BLaER1 (cell line): ENCODE results near the gene GYPC.

Experiments
- H3K27ac ChIP-seq: shearing (Covaris generic); formaldehyde crosslinking; 2 replicates; pipeline ENCODE4 v1.8.1; 2022
- H3K27me3 ChIP-seq: shearing (Covaris generic); formaldehyde crosslinking; 2 replicates; pipeline ENCODE4 v1.8.1; 2022
- H3K36me3 ChIP-seq: shearing (Covaris generic); formaldehyde crosslinking; 2 replicates; pipeline ENCODE4 v1.8.1; 2022
- H3K4me1 ChIP-seq: shearing (Covaris generic); formaldehyde crosslinking; 2 replicates; pipeline ENCODE4 v1.8.1; 2022
- H3K4me2 ChIP-seq: shearing (Covaris generic); formaldehyde crosslinking; 2 replicates; pipeline ENCODE4 v1.8.1; 2022
- H3K4me3 ChIP-seq: shearing (Covaris generic); formaldehyde crosslinking; 2 replicates; pipeline ENCODE4 v1.8.1; 2022
- H3K9ac ChIP-seq: shearing (Covaris generic); formaldehyde crosslinking; 2 replicates; pipeline ENCODE4 v1.8.1; 2022
- H3K9me3 ChIP-seq: shearing (Covaris generic); formaldehyde crosslinking; 2 replicates; pipeline ENCODE4 v1.8.1; 2022
- H4K20me1 ChIP-seq: shearing (Covaris generic); formaldehyde crosslinking; 2 replicates; pipeline ENCODE4 v1.8.1; 2022
- Cebpa-rat ChIP-seq: shearing (Covaris generic); IDR thresholded peaks from 2 replicates; pipeline ENCODE4 v1.8.1; 2022

GYPC gene

GRCh38 chr2:126722546-126722945 lies 66.6 kb downstream of the GYPC start:
- H3K27me3 ChIP-seq, result no peaks in the 10 kb centered on the region
- no peaks in the 10 kb centered on the region for H3K36me3 ChIP-seq
- no peak overlapping the region for H3K4me3 ChIP-seq
- peaks cover 15% of the 10 kb centered on the region for H3K9me3 ChIP-seq
- H4K20me1 ChIP-seq, result no peaks in the 10 kb centered on the region
- H3K27ac ChIP-seq, result no peak overlapping the region
- peaks cover 32% of the 10 kb centered on the region for H3K4me1 ChIP-seq
- H3K4me2 ChIP-seq, result peak overlapping the region; percentile 36
- TF ChIP-seq Cebpa-rat, result no peak
- H3K9ac ChIP-seq, result no peak overlapping the region

DNA sequence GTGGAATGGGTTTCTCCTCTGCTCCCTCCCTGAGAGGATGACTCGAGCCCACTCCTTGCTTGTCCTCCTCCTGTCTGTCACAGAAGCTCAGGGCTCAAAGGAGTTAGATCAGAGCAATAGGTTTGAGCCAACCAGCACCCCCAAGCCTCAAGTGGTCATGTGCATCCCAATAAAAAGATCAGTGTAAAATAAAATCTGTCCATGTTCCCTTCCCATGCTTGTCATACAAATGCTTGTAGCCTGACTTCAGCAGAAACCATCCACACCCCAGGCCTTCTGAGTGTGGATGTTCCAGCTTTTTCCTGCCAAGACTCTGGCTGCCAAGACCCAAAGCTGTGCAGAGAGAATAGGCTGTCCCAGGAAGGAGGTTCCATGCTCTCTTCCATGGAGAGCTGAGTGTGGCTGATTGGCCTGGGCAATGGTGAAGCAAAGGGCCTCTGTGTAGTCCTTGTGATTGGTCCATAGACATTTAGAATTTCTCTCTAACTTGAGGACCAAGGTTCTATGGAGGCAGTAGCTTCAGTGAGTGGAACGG lies 67.4 kb downstream of the GYPC start:
- no peak overlapping the region for H3K9ac ChIP-seq
- H4K20me1 ChIP-seq, result no peaks in the 10 kb centered on the region
- no peak overlapping the region for H3K4me2 ChIP-seq
- H3K36me3 ChIP-seq, result no peaks in the 10 kb centered on the region
- H3K4me3 ChIP-seq, result no peak overlapping the region
- H3K27ac ChIP-seq, result no peak overlapping the region
- peaks cover 15% of the 10 kb centered on the region for H3K9me3 ChIP-seq
- peaks cover 32% of the 10 kb centered on the region for H3K4me1 ChIP-seq
- no peaks in the 10 kb centered on the region for H3K27me3 ChIP-seq
- TF ChIP-seq Cebpa-rat, result no peak

DNA sequence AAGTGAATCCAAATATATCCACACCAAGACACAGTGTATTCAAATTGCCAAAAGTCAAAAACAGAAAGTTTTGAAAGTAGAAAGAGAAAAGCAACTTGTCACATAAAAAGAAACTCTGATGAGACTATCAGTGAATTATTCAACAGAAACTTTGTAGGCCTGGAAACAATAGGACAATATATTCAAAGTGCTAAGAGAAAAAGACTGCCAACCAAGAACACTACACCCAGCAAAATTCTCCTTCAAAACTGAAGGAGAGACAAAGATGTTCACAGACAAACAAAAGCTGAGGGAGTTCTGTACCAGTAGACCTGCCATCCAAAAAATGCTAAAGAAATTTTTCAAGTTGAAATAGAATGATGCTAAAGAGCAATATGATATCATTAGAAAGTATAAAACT lies 69.6 kb downstream of the GYPC start:
- Histone ChIP-seq H3K9ac (no peak overlapping the region), H3K9me3 (peaks cover 15% of the 10 kb centered on the region), H4K20me1 (no peaks in the 10 kb centered on the region), H3K27me3 (no peaks in the 10 kb centered on the region), H3K27ac (no peak overlapping the region), H3K4me1 (peaks cover 11% of the 10 kb centered on the region), H3K4me2 (no peak overlapping the region), H3K4me3 (no peak overlapping the region), H3K36me3 (no peaks in the 10 kb centered on the region)
- no peak for TF ChIP-seq Cebpa-rat

DNA sequence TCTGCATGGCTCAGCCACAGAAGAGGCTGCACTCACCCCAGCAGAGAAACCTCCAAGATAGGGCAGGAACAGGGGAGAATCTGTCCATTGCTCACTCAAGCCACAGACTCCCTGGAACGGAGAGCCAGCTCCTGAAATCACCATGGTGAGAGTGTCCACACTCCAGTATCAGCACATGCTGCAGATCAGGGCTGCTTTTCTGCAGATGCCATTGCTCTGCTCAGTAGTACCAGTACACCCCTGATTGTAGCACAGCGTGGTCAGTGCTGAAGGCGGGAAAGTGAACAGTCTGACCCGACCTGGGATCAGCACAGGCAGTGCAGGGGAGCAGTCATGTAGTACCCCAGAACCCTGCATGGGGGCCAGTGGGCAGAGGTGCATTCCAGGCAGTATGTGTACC lies 73.9 kb downstream of the GYPC start:
- Histone ChIP-seq H3K4me2 (no peak overlapping the region), H4K20me1 (no peaks in the 10 kb centered on the region), H3K27me3 (no peaks in the 10 kb centered on the region), H3K27ac (no peak overlapping the region), H3K4me3 (no peak overlapping the region), H3K9ac (no peak overlapping the region), H3K9me3 (peaks cover 9% of the 10 kb centered on the region), H3K4me1 (no peaks in the 10 kb centered on the region), H3K36me3 (no peaks in the 10 kb centered on the region)
- no peak for TF ChIP-seq Cebpa-rat

- Histone ChIP-seq H3K9ac (no peak overlapping the region), H3K36me3 (no peaks in the 10 kb centered on the region), H3K27ac (no peak overlapping the region), H3K9me3 (peaks cover 1% of the 10 kb centered on the region), H4K20me1 (no peaks in the 10 kb centered on the region), H3K27me3 (no peaks in the 10 kb centered on the region), H3K4me3 (no peak overlapping the region), H3K4me1 (no peaks in the 10 kb centered on the region), H3K4me2 (no peak overlapping the region)
- no peak for TF ChIP-seq Cebpa-rat
Measured at GRCh38 chr2:126730655-126731054, 74.7 kb downstream of the GYPC start.

DNA sequence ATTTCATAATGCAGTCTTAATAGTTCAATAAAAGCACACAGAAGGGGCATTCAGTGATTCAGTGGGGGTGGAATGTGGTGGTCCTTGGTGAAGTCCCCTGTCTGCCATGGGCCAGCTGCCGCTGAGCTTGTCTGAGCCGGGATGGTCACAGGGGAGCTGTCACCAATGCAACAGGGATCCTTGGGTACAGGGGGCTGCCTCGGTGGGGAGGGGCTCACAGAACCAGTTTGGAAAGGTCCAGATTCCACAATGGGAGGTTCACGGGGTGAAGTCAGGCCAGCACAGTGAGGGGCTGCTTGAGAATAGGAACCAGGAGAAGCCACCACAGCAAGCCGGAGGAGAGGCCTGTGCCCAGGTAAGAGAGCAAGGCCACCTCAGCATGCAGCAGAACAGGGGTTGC lies 75.4 kb downstream of the GYPC start:
- Histone ChIP-seq H4K20me1 (no peaks in the 10 kb centered on the region), H3K4me3 (no peak overlapping the region), H3K27ac (no peak overlapping the region), H3K4me2 (no peak overlapping the region), H3K36me3 (no peaks in the 10 kb centered on the region), H3K27me3 (no peaks in the 10 kb centered on the region), H3K4me1 (0 out of 2 replicates have a peak, but pooled peaks cover 6% of the 10 kb centered on the region), H3K9ac (no peak overlapping the region), H3K9me3 (no peaks in the 10 kb centered on the region)
- no peak for TF ChIP-seq Cebpa-rat

- H3K4me3 ChIP-seq, result no peak overlapping the region
- TF ChIP-seq Cebpa-rat, result no peak
- no peaks in the 10 kb centered on the region for H4K20me1 ChIP-seq
- H3K27me3 ChIP-seq, result no peaks in the 10 kb centered on the region
- H3K9me3 ChIP-seq, result no peaks in the 10 kb centered on the region
- no peak overlapping the region for H3K9ac ChIP-seq
- H3K36me3 ChIP-seq, result no peaks in the 10 kb centered on the region
- H3K27ac ChIP-seq, result no peak overlapping the region
- H3K4me1 ChIP-seq, result 0 out of 2 replicates have a peak, but pooled peaks cover 9% of the 10 kb centered on the region
- no peak overlapping the region for H3K4me2 ChIP-seq
Measured at GRCh38 chr2:126732682-126733245, 76.8 kb downstream of the GYPC start.

DNA sequence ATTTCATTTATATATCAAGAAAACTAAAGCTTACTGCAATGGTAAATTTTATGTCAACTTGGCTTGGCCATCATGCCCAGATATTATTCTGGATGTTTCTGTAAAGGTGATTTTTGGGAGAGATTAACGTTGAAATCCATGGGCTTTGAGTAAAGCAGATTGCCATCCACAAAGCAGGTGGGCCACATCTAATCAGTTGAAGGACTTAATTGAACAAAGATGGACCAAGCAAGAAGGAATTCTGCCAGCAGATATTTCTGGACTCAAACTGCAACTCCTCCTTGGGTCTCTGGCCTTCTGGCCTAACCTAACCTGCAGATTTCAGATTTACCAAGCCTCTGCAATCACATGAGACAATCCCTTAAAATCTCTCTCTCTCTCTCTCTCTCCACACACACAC lies 77.8 kb downstream of the GYPC start:
- H3K4me2 ChIP-seq, result no peak overlapping the region
- H4K20me1 ChIP-seq, result no peaks in the 10 kb centered on the region
- H3K36me3 ChIP-seq, result no peaks in the 10 kb centered on the region
- H3K27ac ChIP-seq, result no peak overlapping the region
- no peaks in the 10 kb centered on the region for H3K9me3 ChIP-seq
- H3K27me3 ChIP-seq, result no peaks in the 10 kb centered on the region
- 0 out of 2 replicates have a peak, but pooled peaks cover 9% of the 10 kb centered on the region for H3K4me1 ChIP-seq
- H3K4me3 ChIP-seq, result no peak overlapping the region
- no peak for TF ChIP-seq Cebpa-rat
- H3K9ac ChIP-seq, result no peak overlapping the region

DNA sequence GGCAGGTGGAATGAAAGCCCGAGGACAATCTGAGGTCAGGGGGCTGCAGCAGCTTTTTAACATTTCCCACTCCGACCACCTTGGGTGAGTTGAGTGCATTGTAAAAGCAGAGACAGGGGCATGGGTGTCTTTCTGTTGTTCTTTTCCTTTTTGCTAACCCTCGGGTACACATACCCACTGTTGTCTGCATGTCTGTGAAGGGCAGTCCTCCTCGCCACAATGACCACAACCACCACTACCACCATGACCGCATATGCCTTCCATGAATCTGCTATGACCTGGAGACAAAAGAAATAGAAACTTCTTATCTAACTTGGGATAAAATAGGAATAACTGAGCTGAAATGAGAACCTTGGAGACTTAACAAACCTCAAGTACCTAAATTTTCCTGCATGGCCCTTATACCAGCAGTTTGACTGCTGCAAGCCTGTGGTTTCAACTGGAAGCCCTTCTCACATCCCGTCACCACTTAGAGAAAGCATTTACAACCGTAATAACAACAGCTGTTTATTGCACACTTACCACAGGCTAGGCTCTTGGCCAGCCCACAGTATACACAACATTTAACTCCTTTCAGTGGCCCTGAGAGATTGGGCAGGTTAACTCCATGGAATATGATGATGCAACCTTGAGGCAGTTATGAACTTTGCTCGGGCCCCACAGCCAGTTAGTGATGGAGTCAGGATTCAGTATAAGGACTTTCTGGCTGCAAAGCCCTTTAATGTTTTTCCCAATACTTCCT lies 80.3 kb downstream of the GYPC start:
- H3K27me3 ChIP-seq, result no peaks in the 10 kb centered on the region
- H3K27ac ChIP-seq, result no peak overlapping the region
- H3K4me1 ChIP-seq, result 0 out of 2 replicates have a peak, but pooled peaks cover 9% of the 10 kb centered on the region
- no peak for TF ChIP-seq Cebpa-rat
- H3K9ac ChIP-seq, result no peak overlapping the region
- H4K20me1 ChIP-seq, result no peaks in the 10 kb centered on the region
- no peak overlapping the region for H3K4me3 ChIP-seq
- H3K4me2 ChIP-seq, result no peak overlapping the region
- H3K36me3 ChIP-seq, result no peaks in the 10 kb centered on the region
- no peaks in the 10 kb centered on the region for H3K9me3 ChIP-seq

DNA sequence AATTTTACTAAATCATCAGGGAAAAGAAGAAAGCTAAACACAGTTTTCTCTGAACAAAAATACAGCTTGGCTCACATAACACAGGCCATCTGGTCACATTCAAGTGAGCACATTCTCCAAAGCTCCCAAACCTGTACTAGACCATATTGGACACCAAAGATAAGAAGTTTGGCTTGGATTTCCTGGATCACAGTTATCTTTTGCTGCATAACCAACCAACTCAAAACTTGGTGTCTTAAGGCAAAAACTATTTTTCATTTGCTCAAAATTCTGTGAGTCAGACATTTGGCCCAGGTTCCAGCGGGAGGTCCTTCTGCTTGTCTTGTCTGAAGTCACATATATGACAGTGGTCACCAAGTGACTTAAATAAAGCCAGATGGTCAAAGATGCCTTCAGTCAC lies 83.2 kb downstream of the GYPC start:
- Histone ChIP-seq H3K9me3 (no peaks in the 10 kb centered on the region), H3K27me3 (no peaks in the 10 kb centered on the region), H3K4me2 (no peak overlapping the region), H3K4me3 (no peak overlapping the region), H3K4me1 (0 out of 2 replicates have a peak, but pooled peaks cover 9% of the 10 kb centered on the region), H4K20me1 (no peaks in the 10 kb centered on the region), H3K36me3 (no peaks in the 10 kb centered on the region), H3K27ac (no peak overlapping the region), H3K9ac (no peak overlapping the region)
- TF ChIP-seq Cebpa-rat, result no peak
